K562 (cell line): Measurements from ENCODE around the gene CABP4. TPM values are rescaled to one million over a fixed set of nuclear protein-coding genes. Genes with fewer than 3 reads are reported as not detected.

Experiments
- ETV6 ChIP-seq, 3 experiments: fragments of 150-350 bp in 1 of 3; sonication (generic) in 1 of 3; formaldehyde crosslinking in 1 of 3; IDR thresholded peaks; 2 replicates each; pipeline versions ENCODE4 v1.6.1 to v1.8.0; 2014 to 2022; ENCODE audit warnings: borderline replicate concordance in 2 of 3, low read depth in 2 of 3, antibody characterized with exemption in 1 of 3, low read length in 1 of 3, mild to moderate bottlenecking in 1 of 3, missing genetic modification reagents in 1 of 3
- FOXM1 ChIP-seq, 2 experiments: fragments of 450-650 bp in 1 of 2; sonication (generic) in 1 of 2; formaldehyde crosslinking in 1 of 2; IDR thresholded peaks; 2 replicates each; pipeline versions ENCODE4 v1.6.1 to v1.9.0; 2017 to 2022; ENCODE audit warnings: low read depth in 2 of 2, mild to moderate bottlenecking in 2 of 2, missing genetic modification reagents in 1 of 2, moderate library complexity in 1 of 2
- HNRNPLL ChIP-seq: fragments of 200-400 bp; formaldehyde crosslinking; IDR thresholded peaks from 2 replicates; pipeline ENCODE4 v1.6.1; 2017; ENCODE audit warnings: low read length, low read depth, mild to moderate bottlenecking; ENCODE audit not compliant: poor library complexity, severe bottlenecking
- LEF1 ChIP-seq: fragments of 450-650 bp; IDR thresholded peaks from 2 replicates; pipeline ENCODE4 v1.6.1; 2016; ENCODE audit warnings: mild to moderate bottlenecking
- POLR2B ChIP-seq: fragments of 450-650 bp; IDR thresholded peaks from 2 replicates; pipeline ENCODE4 v1.6.1; 2018; ENCODE audit warnings: low read depth; ENCODE audit not compliant: partially characterized antibody
- RBFOX2 ChIP-seq: fragments of 200-400 bp; formaldehyde crosslinking; IDR thresholded peaks from 2 replicates; pipeline ENCODE4 v1.6.1; 2017; ENCODE audit warnings: low read depth, mild to moderate bottlenecking, low read length, moderate library complexity
- RCOR1 ChIP-seq, 2 experiments: IDR thresholded peaks; 2 replicates each; pipeline ENCODE4 v1.6.1; 2012; ENCODE audit warnings: low read depth in 2 of 2, low read length in 2 of 2, borderline replicate concordance in 1 of 2, improper control_type of control experiment in 1 of 2
- SAFB ChIP-seq: fragments of 200-400 bp; formaldehyde crosslinking; IDR thresholded peaks from 2 replicates; pipeline ENCODE4 v1.6.1; 2017; ENCODE audit warnings: low read depth, low read length, borderline replicate concordance
- SOX6 ChIP-seq: fragments of 450-650 bp; IDR thresholded peaks from 2 replicates; pipeline ENCODE4 v1.6.1; 2014; ENCODE audit warnings: mild to moderate bottlenecking
- SUPT5H ChIP-seq: fragments of 450-650 bp; IDR thresholded peaks from 2 replicates; pipeline ENCODE4 v1.6.1; 2016
- TOE1 ChIP-seq, 2 experiments: fragments of 450-650 bp in 1 of 2; sonication (generic) in 1 of 2; formaldehyde crosslinking in 1 of 2; IDR thresholded peaks; 2 replicates each; pipeline versions ENCODE4 v1.7.1 to v1.8.0; 2016 to 2022; ENCODE audit warnings: borderline replicate concordance in 2 of 2, mild to moderate bottlenecking in 2 of 2, antibody characterized with exemption in 1 of 2, inconsistent platforms in 1 of 2, low read depth in 1 of 2, missing genetic modification reagents in 1 of 2, moderate library complexity in 1 of 2
- ZFP36 ChIP-seq: fragments of 150-350 bp; IDR thresholded peaks from 2 replicates; pipeline ENCODE4 v1.6.1; 2018; ENCODE audit warnings: low read length, low read depth; ENCODE audit not compliant: partially characterized antibody
- ZNF507 ChIP-seq: conservative IDR thresholded peaks from 2 replicates; pipeline ENCODE4 v1.6.1; 2017; ENCODE audit warnings: missing genetic modification characterization, missing compliant biosample characterization
- ZNF583 ChIP-seq: fragments of 250-450 bp; sonication (Bioruptor Pico); IDR thresholded peaks from 2 replicates; pipeline ENCODE4 v1.4.0; 2020
- ZNF639 ChIP-seq, 2 experiments: fragments of 200-800 bp in 1 of 2; sonication (Bioruptor generic) in 1 of 2; sonication (generic) in 1 of 2; formaldehyde crosslinking in 1 of 2; IDR thresholded peaks in 1 of 2; conservative IDR thresholded peaks in 1 of 2; 2 replicates each; pipeline versions ENCODE4 v1.5.0 to v1.6.1; 2016 to 2020; ENCODE audit warnings: missing compliant biosample characterization in 1 of 2, missing genetic modification characterization in 1 of 2, missing genetic modification reagents in 1 of 2
- polyA plus RNA-seq, 8 experiments: library from polyadenylated mRNA; depleted of rRNA in 4 of 8; stranded (reverse) in 5 of 8; unstranded in 3 of 8; fragments of >200 nt; fragmentation: Nextera tagmentation in 2 of 8; fragmentation: Illumina TruSeq in 1 of 8; extraction: Ambion mirVana in 2 of 8; extraction: Trizol in 1 of 8; gene quantifications; 2 replicates each; pipeline versions ENCODE4 v1.2.1 to v1.2.3, GENCODE V29; 2011 to 2014; ENCODE audit warnings: inconsistent platforms in 1 of 8, missing spikeins in 1 of 8
- total RNA-seq, 7 experiments: library from RNA; depleted of rRNA in 6 of 7; stranded (reverse); fragments of >200 nt in 6 of 7; fragmentation: Illumina TruSeq in 2 of 7; extraction: Trizol in 2 of 7; gene quantifications; 2 replicates each; pipeline versions ENCODE4 v1.2.1 to v1.2.3, GENCODE V29; 2011 to 2021; ENCODE audit warnings: low replicate concordance in 1 of 7
- TF ChIP-seq, protein P1 (sequence below), 2 experiments: fragments of 450-650 bp; IDR thresholded peaks; 2 replicates each; pipeline ENCODE4 v1.6.1; 2018; ENCODE audit warnings: mild to moderate bottlenecking in 2 of 2, low read depth in 1 of 2; ENCODE audit not compliant: partially characterized antibody in 2 of 2
- TF ChIP-seq, protein P2 (sequence below): sonication (generic); formaldehyde crosslinking; IDR thresholded peaks from 2 replicates; pipeline ENCODE4 v1.8.0; 2022; ENCODE audit warnings: missing genetic modification reagents, mild to moderate bottlenecking, borderline replicate concordance

The CABP4 gene
- total and polyA plus RNA-seq, 9 of the 15 experiments (the other 6 are each of a cell fraction or from before 2014, with no cell fraction given), result 0.11 TPM; not detected in 8

DNA sequence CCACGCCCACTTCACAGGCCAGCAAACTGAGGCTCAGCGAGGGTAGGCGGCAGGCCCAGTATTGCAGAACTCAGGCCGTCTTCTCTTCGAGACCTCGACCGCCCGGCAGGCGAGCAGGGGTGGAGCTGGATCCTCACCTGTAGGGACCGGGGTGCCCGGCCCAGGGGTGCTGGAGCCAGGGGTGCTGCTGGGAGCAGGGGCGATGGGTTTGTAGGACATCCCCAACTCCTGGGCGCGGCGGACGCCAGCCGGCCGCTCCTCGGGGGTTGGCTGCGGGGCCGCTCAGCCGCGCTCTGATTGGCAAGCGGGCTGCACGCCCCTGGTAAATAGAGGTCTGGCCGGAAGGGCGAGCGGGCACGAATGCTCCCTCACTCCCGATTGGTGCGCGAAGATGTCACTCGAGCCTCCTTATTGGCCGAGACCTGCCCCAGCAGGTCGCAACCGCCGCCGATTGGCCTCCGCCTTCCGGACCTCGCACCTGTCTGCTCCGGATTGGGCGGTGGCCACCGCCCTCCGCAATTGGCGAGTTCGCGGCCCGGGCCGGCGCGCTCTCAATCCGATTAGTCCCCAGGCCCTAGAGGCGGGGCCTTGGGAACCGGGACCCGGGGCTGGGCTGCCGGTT is 52.8 kb downstream of the CABP4 start, which contains the start of gene CDK2AP2 (continued):
- TF ChIP-seq ETV6 (IDR thresholded peaks at IDR 0.05; ENCODE audit: borderline replicate concordance in 1 of 2, low read depth in 2 of 2, low read length in 1 of 2), result no peak
- peak; percentile 88; the same call in 1 of the 2 replicates for TF ChIP-seq ETV6 (CRISPR knock-in tag; IDR thresholded peaks at IDR 0.05; ENCODE audit: borderline replicate concordance)
- peak; percentile 92 for TF ChIP-seq RBFOX2
- TF ChIP-seq, protein P1, sequence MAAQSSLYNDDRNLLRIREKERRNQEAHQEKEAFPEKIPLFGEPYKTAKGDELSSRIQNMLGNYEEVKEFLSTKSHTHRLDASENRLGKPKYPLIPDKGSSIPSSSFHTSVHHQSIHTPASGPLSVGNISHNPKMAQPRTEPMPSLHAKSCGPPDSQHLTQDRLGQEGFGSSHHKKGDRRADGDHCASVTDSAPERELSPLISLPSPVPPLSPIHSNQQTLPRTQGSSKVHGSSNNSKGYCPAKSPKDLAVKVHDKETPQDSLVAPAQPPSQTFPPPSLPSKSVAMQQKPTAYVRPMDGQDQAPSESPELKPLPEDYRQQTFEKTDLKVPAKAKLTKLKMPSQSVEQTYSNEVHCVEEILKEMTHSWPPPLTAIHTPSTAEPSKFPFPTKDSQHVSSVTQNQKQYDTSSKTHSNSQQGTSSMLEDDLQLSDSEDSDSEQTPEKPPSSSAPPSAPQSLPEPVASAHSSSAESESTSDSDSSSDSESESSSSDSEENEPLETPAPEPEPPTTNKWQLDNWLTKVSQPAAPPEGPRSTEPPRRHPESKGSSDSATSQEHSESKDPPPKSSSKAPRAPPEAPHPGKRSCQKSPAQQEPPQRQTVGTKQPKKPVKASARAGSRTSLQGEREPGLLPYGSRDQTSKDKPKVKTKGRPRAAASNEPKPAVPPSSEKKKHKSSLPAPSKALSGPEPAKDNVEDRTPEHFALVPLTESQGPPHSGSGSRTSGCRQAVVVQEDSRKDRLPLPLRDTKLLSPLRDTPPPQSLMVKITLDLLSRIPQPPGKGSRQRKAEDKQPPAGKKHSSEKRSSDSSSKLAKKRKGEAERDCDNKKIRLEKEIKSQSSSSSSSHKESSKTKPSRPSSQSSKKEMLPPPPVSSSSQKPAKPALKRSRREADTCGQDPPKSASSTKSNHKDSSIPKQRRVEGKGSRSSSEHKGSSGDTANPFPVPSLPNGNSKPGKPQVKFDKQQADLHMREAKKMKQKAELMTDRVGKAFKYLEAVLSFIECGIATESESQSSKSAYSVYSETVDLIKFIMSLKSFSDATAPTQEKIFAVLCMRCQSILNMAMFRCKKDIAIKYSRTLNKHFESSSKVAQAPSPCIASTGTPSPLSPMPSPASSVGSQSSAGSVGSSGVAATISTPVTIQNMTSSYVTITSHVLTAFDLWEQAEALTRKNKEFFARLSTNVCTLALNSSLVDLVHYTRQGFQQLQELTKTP (IDR thresholded peaks at IDR 0.05; ENCODE audit: low read depth in 1 of 2, partially characterized antibody in 2 of 2), result no peak
- TF ChIP-seq LEF1, result no peak
- peak; percentile 57 for TF ChIP-seq POLR2B
- TF ChIP-seq TOE1 (IDR thresholded peaks at IDR 0.05; ENCODE audit: borderline replicate concordance), result peak; percentile 49; the same call in 1 of the 2 replicates
- TF ChIP-seq TOE1 (CRISPR knock-in tag; IDR thresholded peaks at IDR 0.05; ENCODE audit: borderline replicate concordance, low read depth), result no peak
- peak; percentile 36 for TF ChIP-seq ZFP36
- peak; percentile 64 for TF ChIP-seq HNRNPLL
- no peak for TF ChIP-seq SAFB
- TF ChIP-seq ZNF639 (CRISPR knock-in tag; conservative IDR thresholded peaks at IDR 0.05 in 1 of 2, IDR thresholded peaks at IDR 0.05 in 1 of 2), result peak in 1 of 2 experiments; percentile 69; a peak in 1 of 4 replicates
- no peak for TF ChIP-seq ZNF507 (tag)
- TF ChIP-seq FOXM1 (IDR thresholded peaks at IDR 0.05; ENCODE audit: low read depth), result peak; percentile 75
- TF ChIP-seq FOXM1 (CRISPR knock-in tag; IDR thresholded peaks at IDR 0.05; ENCODE audit: low read depth), result no peak
- no peak for TF ChIP-seq SOX6
- TF ChIP-seq SUPT5H, result no peak; the same call in none of the 2 replicates
- TF ChIP-seq, protein P2, sequence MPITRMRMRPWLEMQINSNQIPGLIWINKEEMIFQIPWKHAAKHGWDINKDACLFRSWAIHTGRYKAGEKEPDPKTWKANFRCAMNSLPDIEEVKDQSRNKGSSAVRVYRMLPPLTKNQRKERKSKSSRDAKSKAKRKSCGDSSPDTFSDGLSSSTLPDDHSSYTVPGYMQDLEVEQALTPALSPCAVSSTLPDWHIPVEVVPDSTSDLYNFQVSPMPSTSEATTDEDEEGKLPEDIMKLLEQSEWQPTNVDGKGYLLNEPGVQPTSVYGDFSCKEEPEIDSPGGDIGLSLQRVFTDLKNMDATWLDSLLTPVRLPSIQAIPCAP (CRISPR knock-in tag), result 0 out of 2 replicates have a peak, but pooled peaks have one; percentile 47
- 0 out of 2 replicates have a peak, but pooled peaks have one; percentile 35 for TF ChIP-seq ZNF583
- TF ChIP-seq RCOR1 (IDR thresholded peaks at IDR 0.05; ENCODE audit: borderline replicate concordance in 1 of 2, low read depth in 2 of 2, low read length in 2 of 2), result peak; percentile 69 to 82; a peak in 3 of 4 replicates
